HL-60/S4 treated with retinoic acid at 250 ng/mL for 4 days and 3 days (cell line): ENCODE measurements around the gene VPS4A.

Experiments
- in situ Hi-C: fragments of 300-500 bp; cut with MboI; formaldehyde crosslinking; loops from 2 replicates; pipeline ENCODE4 v1.7.0; 2022; ENCODE audit warnings: low sequenced_read_pairs

Gene VPS4A

GRCh38 chr16:69363281-69363717 lies 52.1 kb downstream of the VPS4A start:
- in situ Hi-C loops: no loop called here

- in situ Hi-C loops: no loop called here
These were observed 52.9 kb downstream of the VPS4A start for GRCh38 chr16:69364088-69364487.

GRCh38 chr16:69365901-69366300 lies 54.8 kb downstream of the VPS4A start:
- in situ Hi-C loops: no loop called here

- in situ Hi-C loops: no loop called here
These were observed 55.3 kb downstream of the VPS4A start for GRCh38 chr16:69366431-69366830.

- in situ Hi-C loops: no loop called here
These were observed 56.8 kb downstream of the VPS4A start for GRCh38 chr16:69367980-69368379.

- in situ Hi-C loops: no loop called here
These were observed 57.7 kb downstream of the VPS4A start for GRCh38 chr16:69368866-69369265.

- in situ Hi-C loops: no loop called here
These were observed 60.4 kb downstream of the VPS4A start for GRCh38 chr16:69371564-69371963.

- in situ Hi-C loops: no loop called here
These were observed 61.9 kb downstream of the VPS4A start for GRCh38 chr16:69373019-69373418.
